Endothelial cell of umbilical vein (primary cell): Measurements from ENCODE around the gene CDH15. TPM values are rescaled to one million over a fixed set of nuclear protein-coding genes. Genes with fewer than 3 reads are reported as not detected.

Experiments
- BruUV-seq: library from RNA; stranded (reverse); fragments of 400-500 nt; replicated peaks from 2 replicates; lab custom pipeline; 2021; lab: Mats Ljungman, UMichigan
- CTCF ChIA-PET: fragments of 300-600, 350-600 bp; sonication (Branson Sonifier 250); formaldehyde crosslinking; loops from one replicate; lab custom pipeline; 2021; ENCODE audit warnings: antibody characterized with exemption, inconsistent platforms; lab: Charles Lee
- POLR2A ChIA-PET: fragments of 300-600, 350-600 bp; sonication (Branson Sonifier 250); formaldehyde crosslinking; loops from one replicate; lab custom pipeline; 2021; ENCODE audit warnings: antibody characterized with exemption, inconsistent platforms; lab: Charles Lee
- DNase-seq: peaks from one replicate; pipeline ENCODE4 v3.0.0-alpha.2; 2011; ENCODE audit warnings: low read depth, low spot score
- FAIRE-seq: peaks from 2 replicates; lab custom pipeline; 2011; peaks lifted over from hg19 to GRCh38; lab: Jason Lieb, UNC
- H2AFZ ChIP-seq: 2 replicates; pipeline ENCODE4 v1.6.0; 2012; ENCODE audit warnings: low read depth, low read length, control low read depth, inconsistent platforms
- H3K27ac ChIP-seq: 2 replicates; pipeline ENCODE4 v1.5.1; 2011; ENCODE audit warnings: low read depth, mild to moderate bottlenecking, control low read depth, low read length, moderate library complexity; ENCODE audit not compliant: insufficient read depth
- H3K27me3 ChIP-seq, 2 experiments: 2 replicates each; pipeline versions ENCODE4 v1.6.0 to v1.6.1; 2011; ENCODE audit warnings: low read length in 2 of 2, mixed read lengths in 1 of 2; ENCODE audit not compliant: control insufficient read depth in 2 of 2, insufficient read depth in 2 of 2
- H3K36me3 ChIP-seq, 2 experiments: 2 replicates in 1 of 2; 3 replicates in 1 of 2; pipeline ENCODE4 v1.5.1; 2011; ENCODE audit warnings: low read length in 2 of 2, mild to moderate bottlenecking in 1 of 2, moderate library complexity in 1 of 2; ENCODE audit not compliant: control insufficient read depth in 2 of 2, insufficient read depth in 2 of 2; ENCODE audit errors: extremely low read depth in 1 of 2
- H3K4me1 ChIP-seq: 3 replicates; pipeline ENCODE4 v1.5.1; 2011; ENCODE audit warnings: mild to moderate bottlenecking, low read length; ENCODE audit not compliant: control insufficient read depth, insufficient read depth; ENCODE audit errors: extremely low read depth
- H3K4me2 ChIP-seq: 2 replicates; pipeline ENCODE4 v1.6.1; 2011; ENCODE audit warnings: low read length, control low read depth, mixed read lengths; ENCODE audit not compliant: insufficient read depth
- H3K4me3 ChIP-seq, 3 experiments: fragments of 200-600 bp in 1 of 3; sonication (generic), shearing (Covaris generic) in 1 of 3; replicated peaks in 1 of 3; 2 replicates each; pipeline ENCODE4 v1.5.1; 2011 to 2016; ENCODE audit warnings: control low read depth in 3 of 3, low read length in 3 of 3, mild to moderate bottlenecking in 2 of 3, inconsistent platforms in 1 of 3, low read depth in 1 of 3, moderate library complexity in 1 of 3; ENCODE audit not compliant: insufficient read depth in 1 of 3
- H3K79me2 ChIP-seq: 2 replicates; pipeline ENCODE4 v1.6.0; 2012; ENCODE audit warnings: low read length, inconsistent platforms; ENCODE audit not compliant: control insufficient read depth, insufficient read depth
- H3K9ac ChIP-seq: replicated peaks from 2 replicates; pipeline ENCODE3; 2011; ENCODE audit warnings: low read length, control low read depth; ENCODE audit not compliant: insufficient read depth; ENCODE audit errors: extremely low read depth
- H3K9me1 ChIP-seq: replicated peaks from 3 replicates; pipeline ENCODE4 v1.6.0; 2011; ENCODE audit warnings: mild to moderate bottlenecking, low read length; ENCODE audit not compliant: control insufficient read depth, insufficient read depth; ENCODE audit errors: extremely low read depth
- H3K9me3 ChIP-seq: replicated peaks from 2 replicates; pipeline ENCODE4 v1.5.1; 2012; ENCODE audit warnings: low read length, inconsistent platforms; ENCODE audit not compliant: control insufficient read depth, insufficient read depth
- H4K20me1 ChIP-seq: replicated peaks from 2 replicates; pipeline ENCODE3; 2011; ENCODE audit warnings: mild to moderate bottlenecking, low read length; ENCODE audit not compliant: control insufficient read depth, insufficient read depth; ENCODE audit errors: extremely low read depth
- CTCF ChIP-seq, 2 donors: IDR thresholded peaks; 1 replicate in 1 of 2; 2 replicates in 1 of 2; pipeline ENCODE4 v1.5.1; 2011; ENCODE audit warnings: low read length in 2 of 2, mild to moderate bottlenecking in 2 of 2, moderate library complexity in 2 of 2, control low read depth in 1 of 2, inconsistent platforms in 1 of 2, low read depth in 1 of 2; ENCODE audit not compliant: insufficient read depth in 1 of 2; ENCODE audit errors: extremely low read depth in 1 of 2
- EZH2 ChIP-seq: IDR thresholded peaks from 2 replicates; pipeline ENCODE4 v1.6.1; 2012; ENCODE audit warnings: borderline replicate concordance, low read depth, mild to moderate bottlenecking, moderate library complexity, low read length, inconsistent platforms; ENCODE audit not compliant: severe bottlenecking
- FOS ChIP-seq: IDR thresholded peaks from 2 replicates; pipeline ENCODE4 v1.6.1; 2011; ENCODE audit warnings: mild to moderate bottlenecking, low read length, moderate library complexity, borderline replicate concordance; ENCODE audit not compliant: insufficient read depth
- GATA2 ChIP-seq: IDR thresholded peaks from 2 replicates; pipeline ENCODE4 v1.7.0; 2011; ENCODE audit warnings: low read depth, mild to moderate bottlenecking, moderate library complexity, mixed read lengths, low read length; ENCODE audit not compliant: insufficient read length, insufficient read depth
- JUN ChIP-seq: IDR thresholded peaks from 2 replicates; pipeline ENCODE4 v1.6.1; 2011; ENCODE audit warnings: borderline replicate concordance, low read depth; ENCODE audit not compliant: insufficient read length, insufficient read depth
- MAX ChIP-seq: IDR thresholded peaks from 2 replicates; pipeline ENCODE4 v1.6.1; 2011; ENCODE audit not compliant: insufficient read depth, insufficient read length
- MYC ChIP-seq: IDR thresholded peaks from one replicate; pipeline ENCODE4 v1.6.1; 2011; ENCODE audit warnings: mild to moderate bottlenecking, low read depth, low read length
- POLR2A ChIP-seq: IDR thresholded peaks from 2 replicates; pipeline ENCODE4 v1.6.1; 2012; ENCODE audit warnings: low read depth, mild to moderate bottlenecking, control low read depth, low read length
- POLR2AphosphoS5 ChIP-seq: IDR thresholded peaks from 2 replicates; pipeline ENCODE4 v1.6.1; 2012; ENCODE audit warnings: low read depth, mild to moderate bottlenecking, control low read depth, low read length, moderate library complexity; ENCODE audit not compliant: insufficient read depth
- dilution Hi-C: fragments of 300-500 bp; cut with MboI; formaldehyde crosslinking; loops from one replicate; pipeline ENCODE4 v1.15.0; 2019; ENCODE audit warnings: low sequenced_read_pairs; ENCODE audit not compliant: extremely low pct_ligation_motif_present
- intact Hi-C: fragments of 100-400 bp; cut with micrococcal nuclease; formaldehyde crosslinking; loops from one replicate; pipeline ENCODE4 v1.10.0; 2022
- polyA plus RNA-seq, 4 experiments: library from polyadenylated mRNA; depleted of rRNA in 3 of 4; stranded (reverse) in 3 of 4; unstranded in 1 of 4; fragments of >200 nt; gene quantifications; 2 replicates each; pipeline versions ENCODE4 v1.2.1 to v1.2.3, GENCODE V29; 2011 to 2012; ENCODE audit warnings: missing spikeins in 1 of 4
- total RNA-seq: library from RNA; stranded (reverse); gene quantifications from 2 replicates; pipeline ENCODE4 v1.2.3, GENCODE V29; 2021

Gene CDH15
- total and polyA plus RNA-seq, 2 donors (not counting 3 experiments of a cell fraction or from before 2014, with no cell fraction given): 0.44 TPM; not detected in 1

GRCh38 chr16:89175280-89176146, 4.0 kb downstream of the CDH15 start:
- dilution Hi-C loops (no loop called here), intact Hi-C loops (no loop called here)
- H3K4me1 ChIP-seq: peaks cover 3% of the 10 kb centered on the region
- ChIA-PET CTCF (interaction anchor here (0.6 kb wide), 1 partner anchor 440 kb away, joined by 3 read pairs; no protein-coding TSS in a partner anchor), POLR2A (no interaction called here)
- no peaks in the 10 kb centered on the region for H3K9me3 ChIP-seq
- peaks cover 0 to 3% of the 10 kb centered on the region in 2 experiments for H3K27me3 ChIP-seq
- BruUV-seq: no TSS peak
- H2AFZ ChIP-seq: no peak overlapping the region
- H3K4me2 ChIP-seq: no peak overlapping the region
- H3K4me3 ChIP-seq: no peak overlapping the region
- no peak overlapping the region for H3K9ac ChIP-seq
- H3K36me3 ChIP-seq: no peaks in the 10 kb centered on the region
- no peaks in the 10 kb centered on the region for H4K20me1 ChIP-seq
- H3K9me1 ChIP-seq: no peaks in the 10 kb centered on the region
- TF ChIP-seq POLR2AphosphoS5 (no peak), MAX (no peak), JUN (no peak), POLR2A (no peak), FOS (no peak), GATA2 (no peak), MYC (no peak), EZH2 (no peak), CTCF (IDR thresholded peaks at IDR 0.05; ENCODE audit: extremely low read depth in 1 of 2, insufficient read depth in 1 of 2, low read depth in 1 of 2, low read length in 2 of 2) (no peak)
- no peaks in the 10 kb centered on the region for H3K79me2 ChIP-seq
- DNase-seq (no peak), FAIRE-seq (no peak)
- no peak overlapping the region for H3K27ac ChIP-seq
